Nephron (organoid): ENCODE measurements around the gene NHLH2.

Experiments used
- H3K27ac Mint-ChIP-seq, 3 experiments: 2 replicates each; pipeline ENCODE4 v1.8.0; 2020; ENCODE audit warnings: mixed read lengths in 3 of 3, mild to moderate bottlenecking in 2 of 3, moderate library complexity in 1 of 3
- H3K27me3 Mint-ChIP-seq: 2 replicates; pipeline ENCODE4 v1.8.0; 2021; ENCODE audit warnings: low read depth, mild to moderate bottlenecking, moderate library complexity, mixed read lengths
- H3K36me3 Mint-ChIP-seq: 2 replicates; pipeline ENCODE4 v1.8.0; 2020; ENCODE audit warnings: low read depth, mixed read lengths
- H3K4me1 Mint-ChIP-seq: 2 replicates; pipeline ENCODE4 v1.8.0; 2020; ENCODE audit warnings: mixed read lengths
- H3K4me3 Mint-ChIP-seq, 3 experiments: 2 replicates each; pipeline ENCODE4 v1.8.0; 2020; ENCODE audit warnings: mild to moderate bottlenecking in 3 of 3, mixed read lengths in 3 of 3, moderate library complexity in 2 of 3
- H3K9me3 Mint-ChIP-seq: 2 replicates; pipeline ENCODE4 v1.8.0; 2020; ENCODE audit warnings: mixed read lengths
- CTCF ChIP-seq, 3 experiments: fragments of 200-600 bp; sonication (generic); IDR thresholded peaks; one replicate each; pipeline ENCODE4 v1.5.0; 2021; ENCODE audit warnings: antibody characterized with exemption in 3 of 3; ENCODE audit not compliant: unreplicated experiment in 3 of 3

The NHLH2 gene

GRCh38 chr1:115837341-115837739 lies 3.6 kb downstream of the NHLH2 start:
- no peak for TF ChIP-seq CTCF (IDR thresholded peaks at IDR 0.05; ENCODE audit: unreplicated experiment in 3 of 3)
- no peak overlapping the region for H3K27ac Mint-ChIP-seq
- peaks cover 4% of the 10 kb centered on the region for H3K4me1 Mint-ChIP-seq
- H3K4me3 Mint-ChIP-seq: peak overlapping the region; percentile 58 to 66 (median 66)
- peaks cover 98% of the 10 kb centered on the region for H3K27me3 Mint-ChIP-seq
- H3K9me3 Mint-ChIP-seq: no peaks in the 10 kb centered on the region
- no peaks in the 10 kb centered on the region for H3K36me3 Mint-ChIP-seq

- TF ChIP-seq CTCF (IDR thresholded peaks at IDR 0.05; ENCODE audit: unreplicated experiment in 3 of 3): no peak
- H3K27ac Mint-ChIP-seq: no peak overlapping the region
- peaks cover 1% of the 10 kb centered on the region for H3K4me1 Mint-ChIP-seq
- peaks cover 87% of the 10 kb centered on the region for H3K27me3 Mint-ChIP-seq
- H3K4me3 Mint-ChIP-seq: no peak overlapping the region
- no peaks in the 10 kb centered on the region for H3K9me3 Mint-ChIP-seq
- no peaks in the 10 kb centered on the region for H3K36me3 Mint-ChIP-seq
Observed at GRCh38 chr1:115833856-115834255, 7.1 kb downstream of the NHLH2 start.

GRCh38 chr1:115832651-115833050 lies 8.3 kb downstream of the NHLH2 start:
- H3K36me3 Mint-ChIP-seq: no peaks in the 10 kb centered on the region
- no peak overlapping the region for H3K4me3 Mint-ChIP-seq
- peaks cover 87% of the 10 kb centered on the region for H3K27me3 Mint-ChIP-seq
- peaks cover 4% of the 10 kb centered on the region for H3K4me1 Mint-ChIP-seq
- H3K27ac Mint-ChIP-seq: no peak overlapping the region
- H3K9me3 Mint-ChIP-seq: no peaks in the 10 kb centered on the region
- no peak for TF ChIP-seq CTCF (IDR thresholded peaks at IDR 0.05; ENCODE audit: unreplicated experiment in 3 of 3)

- TF ChIP-seq CTCF (IDR thresholded peaks at IDR 0.05; ENCODE audit: unreplicated experiment in 3 of 3): no peak
- peaks cover 84% of the 10 kb centered on the region for H3K27me3 Mint-ChIP-seq
- no peaks in the 10 kb centered on the region for H3K9me3 Mint-ChIP-seq
- no peaks in the 10 kb centered on the region for H3K36me3 Mint-ChIP-seq
- H3K4me3 Mint-ChIP-seq: no peak overlapping the region
- no peak overlapping the region for H3K27ac Mint-ChIP-seq
- H3K4me1 Mint-ChIP-seq: peaks cover 4% of the 10 kb centered on the region
Observed at GRCh38 chr1:115830963-115831362, 10.0 kb downstream of the NHLH2 start.

- H3K27me3 Mint-ChIP-seq: peaks cover 79% of the 10 kb centered on the region
- no peak overlapping the region for H3K27ac Mint-ChIP-seq
- H3K4me1 Mint-ChIP-seq: peaks cover 4% of the 10 kb centered on the region
- no peaks in the 10 kb centered on the region for H3K9me3 Mint-ChIP-seq
- H3K4me3 Mint-ChIP-seq: peak overlapping the region in 2 of 3 experiments; percentile 8 to 47
- no peaks in the 10 kb centered on the region for H3K36me3 Mint-ChIP-seq
- TF ChIP-seq CTCF (IDR thresholded peaks at IDR 0.05; ENCODE audit: unreplicated experiment in 3 of 3): no peak
Observed at GRCh38 chr1:115829947-115830346, 11.0 kb downstream of the NHLH2 start.

- no peak overlapping the region for H3K27ac Mint-ChIP-seq
- no peaks in the 10 kb centered on the region for H3K9me3 Mint-ChIP-seq
- no peak for TF ChIP-seq CTCF (IDR thresholded peaks at IDR 0.05; ENCODE audit: unreplicated experiment in 3 of 3)
- peaks cover 4% of the 10 kb centered on the region for H3K4me1 Mint-ChIP-seq
- no peaks in the 10 kb centered on the region for H3K36me3 Mint-ChIP-seq
- peaks cover 73% of the 10 kb centered on the region for H3K27me3 Mint-ChIP-seq
- H3K4me3 Mint-ChIP-seq: peak overlapping the region; percentile 77 to 86 (median 82)
Observed at GRCh38 chr1:115829023-115829674, 11.8 kb downstream of the NHLH2 start.
